SK-N-SH treated with all-trans-retinoic acid at 6 μM for 48 hours (cell line): ENCODE results near the gene TRMO.
"Not testable (repeated sequence)": the region's sequence is repeated elsewhere in the genome, so short reads cannot be mapped to it uniquely, and the experiment has no call there.

Experiments used
- ATAC-seq: fragments of 200-7000 bp; cut with Tn5 transposase; 3 replicates; pipeline ENCODE4 v1.9.1; 2020; ENCODE audit warnings: mild to moderate bottlenecking, moderate library complexity
- ARNTL ChIP-seq: fragments of 450-650 bp; formaldehyde crosslinking; IDR thresholded peaks from 2 replicates; pipeline ENCODE4 v1.5.0; 2020; ENCODE audit warnings: low read depth, mild to moderate bottlenecking, moderate library complexity, borderline replicate concordance
- BACH2 ChIP-seq: fragments of 250-450 bp; sonication (Bioruptor Pico); IDR thresholded peaks from 2 replicates; pipeline ENCODE4 v1.9.0; 2021; ENCODE audit warnings: mild to moderate bottlenecking, borderline replicate concordance
- CSDC2 ChIP-seq: fragments of 250-450 bp; sonication (Bioruptor Pico); IDR thresholded peaks from 2 replicates; pipeline ENCODE4 v1.5.0; 2020; ENCODE audit warnings: mild to moderate bottlenecking, moderate library complexity
- GLIS3 ChIP-seq: fragments of 250-450 bp; sonication (Bioruptor Pico); IDR thresholded peaks from 2 replicates; pipeline ENCODE4 v1.5.0; 2020; ENCODE audit warnings: mild to moderate bottlenecking, moderate library complexity
- ISL1 ChIP-seq: fragments of 250-450 bp; sonication (Bioruptor Pico); IDR thresholded peaks from 2 replicates; pipeline ENCODE4 v2.1.2; 2022; ENCODE audit warnings: mild to moderate bottlenecking, moderate library complexity
- OSR1 ChIP-seq: fragments of 250-450 bp; sonication (Bioruptor Pico); IDR thresholded peaks from 2 replicates; pipeline ENCODE4 v1.8.0; 2022; ENCODE audit warnings: moderate library complexity, mild to moderate bottlenecking, inconsistent platforms
- PATZ1 ChIP-seq: fragments of 250-450 bp; sonication (Bioruptor Pico); IDR thresholded peaks from 2 replicates; pipeline ENCODE4 v1.8.0; 2020; ENCODE audit warnings: mild to moderate bottlenecking, moderate library complexity, borderline replicate concordance
- PPARA ChIP-seq: fragments of 250-450 bp; sonication (Bioruptor Pico); IDR thresholded peaks from 2 replicates; pipeline ENCODE4 v1.5.0; 2020; ENCODE audit warnings: mild to moderate bottlenecking, borderline replicate concordance
- RARB ChIP-seq: fragments of 250-450 bp; sonication (Bioruptor Pico); IDR thresholded peaks from 2 replicates; pipeline ENCODE4 v1.8.0; 2021; ENCODE audit warnings: mild to moderate bottlenecking, moderate library complexity
- TCF4 ChIP-seq: fragments of 250-450 bp; sonication (Bioruptor Pico); IDR thresholded peaks from 2 replicates; pipeline ENCODE4 v1.8.0; 2021; ENCODE audit warnings: mild to moderate bottlenecking, moderate library complexity, borderline replicate concordance
- TOX ChIP-seq: fragments of 250-450 bp; sonication (Bioruptor Pico); IDR thresholded peaks from 2 replicates; pipeline ENCODE4 v1.8.0; 2021; ENCODE audit warnings: mild to moderate bottlenecking, moderate library complexity, borderline replicate concordance
- TSHZ2 ChIP-seq: fragments of 250-450 bp; sonication (Bioruptor Pico); IDR thresholded peaks from 2 replicates; pipeline ENCODE4 v1.5.0; 2020; ENCODE audit warnings: mild to moderate bottlenecking, moderate library complexity
- ZC3H10 ChIP-seq: fragments of 250-450 bp; sonication (Bioruptor Pico); IDR thresholded peaks from 2 replicates; pipeline ENCODE4 v1.5.1; 2021; ENCODE audit warnings: mild to moderate bottlenecking, moderate library complexity
- ZFP3 ChIP-seq: fragments of 250-450 bp; sonication (Bioruptor Pico); IDR thresholded peaks from 2 replicates; pipeline ENCODE4 v1.5.0; 2020; ENCODE audit warnings: mild to moderate bottlenecking, moderate library complexity
- ZFP30 ChIP-seq: fragments of 450-650 bp; formaldehyde crosslinking; IDR thresholded peaks from 2 replicates; pipeline ENCODE4 v1.5.0; 2022; ENCODE audit warnings: mild to moderate bottlenecking, moderate library complexity
- ZNF565 ChIP-seq: fragments of 450-650 bp; formaldehyde crosslinking; conservative IDR thresholded peaks from 2 replicates; pipeline ENCODE4 v1.5.0; 2020; ENCODE audit warnings: low read depth, mild to moderate bottlenecking, moderate library complexity
- ZNF70 ChIP-seq: fragments of 450-650 bp; formaldehyde crosslinking; IDR thresholded peaks from 2 replicates; pipeline ENCODE4 v1.5.0; 2020; ENCODE audit warnings: mild to moderate bottlenecking, moderate library complexity
- ZNF8 ChIP-seq: fragments of 450-650 bp; formaldehyde crosslinking; IDR thresholded peaks from 2 replicates; pipeline ENCODE4 v1.5.0; 2020; ENCODE audit warnings: mild to moderate bottlenecking, moderate library complexity
- TF ChIP-seq, protein P1 (sequence below): fragments of 250-450 bp; sonication (Bioruptor Pico); IDR thresholded peaks from 2 replicates; pipeline ENCODE4 v1.8.0; 2021; ENCODE audit warnings: low read depth, mild to moderate bottlenecking, moderate library complexity, borderline replicate concordance
- TF ChIP-seq, protein P2 (sequence below): fragments of 250-450 bp; sonication (Bioruptor Pico); IDR thresholded peaks from 2 replicates; pipeline ENCODE4 v1.5.1; 2021; ENCODE audit warnings: mild to moderate bottlenecking, moderate library complexity
- TF ChIP-seq, protein P3 (sequence below): fragments of 250-450 bp; sonication (Bioruptor Pico); IDR thresholded peaks from 2 replicates; pipeline ENCODE4 v1.5.1; 2020; ENCODE audit warnings: low read depth, mild to moderate bottlenecking, moderate library complexity

Gene TRMO

DNA sequence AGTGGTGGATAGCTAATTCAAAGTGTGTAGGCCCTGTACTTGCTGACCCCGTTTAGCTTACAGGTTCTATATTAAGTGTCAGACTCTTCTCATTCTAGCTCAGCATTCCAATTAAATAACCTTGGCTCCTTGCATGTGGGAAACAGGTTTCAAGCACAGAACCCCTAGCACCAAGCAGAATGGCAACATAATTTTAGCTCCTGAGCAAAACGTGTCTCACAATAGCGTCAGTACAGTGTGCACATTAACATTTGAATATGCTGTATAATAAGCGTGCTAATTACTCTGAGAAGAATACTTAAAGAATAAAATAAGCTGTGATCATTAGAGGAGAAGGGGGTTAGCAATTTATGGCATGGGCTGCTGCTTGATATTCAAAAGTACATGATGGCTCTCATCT is 39.8 kb upstream of the TRMO start:
- TF ChIP-seq OSR1: no peak
- TF ChIP-seq TOX (CRISPR knock-in tag): no peak
- no peak for TF ChIP-seq ISL1 (CRISPR knock-in tag)
- no peak for TF ChIP-seq ZNF8 (CRISPR knock-in tag)
- no peak for TF ChIP-seq RARB
- no peak for TF ChIP-seq ZC3H10 (CRISPR knock-in tag)
- no peak for TF ChIP-seq ZNF565 (CRISPR knock-in tag)
- TF ChIP-seq, protein P1, sequence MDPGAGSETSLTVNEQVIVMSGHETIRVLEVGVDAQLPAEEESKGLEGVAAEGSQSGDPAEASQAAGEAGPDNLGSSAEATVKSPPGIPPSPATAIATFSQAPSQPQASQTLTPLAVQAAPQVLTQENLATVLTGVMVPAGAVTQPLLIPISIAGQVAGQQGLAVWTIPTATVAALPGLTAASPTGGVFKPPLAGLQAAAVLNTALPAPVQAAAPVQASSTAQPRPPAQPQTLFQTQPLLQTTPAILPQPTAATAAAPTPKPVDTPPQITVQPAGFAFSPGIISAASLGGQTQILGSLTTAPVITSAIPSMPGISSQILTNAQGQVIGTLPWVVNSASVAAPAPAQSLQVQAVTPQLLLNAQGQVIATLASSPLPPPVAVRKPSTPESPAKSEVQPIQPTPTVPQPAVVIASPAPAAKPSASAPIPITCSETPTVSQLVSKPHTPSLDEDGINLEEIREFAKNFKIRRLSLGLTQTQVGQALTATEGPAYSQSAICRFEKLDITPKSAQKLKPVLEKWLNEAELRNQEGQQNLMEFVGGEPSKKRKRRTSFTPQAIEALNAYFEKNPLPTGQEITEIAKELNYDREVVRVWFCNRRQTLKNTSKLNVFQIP (CRISPR knock-in tag): no peak
- no peak for TF ChIP-seq GLIS3
- TF ChIP-seq ARNTL (CRISPR knock-in tag): no peak
- TF ChIP-seq CSDC2 (CRISPR knock-in tag): no peak
- no peak for TF ChIP-seq ZNF70 (CRISPR knock-in tag)
- no peak for TF ChIP-seq PPARA (CRISPR knock-in tag)
- no peak for TF ChIP-seq TSHZ2
- TF ChIP-seq ZFP30 (CRISPR knock-in tag): no peak
- TF ChIP-seq BACH2 (CRISPR knock-in tag): no peak
- no peak for TF ChIP-seq TCF4 (CRISPR knock-in tag)
- TF ChIP-seq PATZ1 (CRISPR knock-in tag): no peak

GRCh38 chr9:97961361-97961760 is 39.1 kb upstream of the TRMO start:
- ATAC-seq: no peak
- TF ChIP-seq ZFP3 (CRISPR knock-in tag) (no peak), BACH2 (CRISPR knock-in tag) (no peak), GLIS3 (no peak), CSDC2 (CRISPR knock-in tag) (no peak), ZNF565 (CRISPR knock-in tag) (no peak), TSHZ2 (no peak), TOX (CRISPR knock-in tag) (no peak), ZC3H10 (CRISPR knock-in tag) (no peak)
- TF ChIP-seq, protein P1 (CRISPR knock-in tag): no peak
- TF ChIP-seq, protein P2, sequence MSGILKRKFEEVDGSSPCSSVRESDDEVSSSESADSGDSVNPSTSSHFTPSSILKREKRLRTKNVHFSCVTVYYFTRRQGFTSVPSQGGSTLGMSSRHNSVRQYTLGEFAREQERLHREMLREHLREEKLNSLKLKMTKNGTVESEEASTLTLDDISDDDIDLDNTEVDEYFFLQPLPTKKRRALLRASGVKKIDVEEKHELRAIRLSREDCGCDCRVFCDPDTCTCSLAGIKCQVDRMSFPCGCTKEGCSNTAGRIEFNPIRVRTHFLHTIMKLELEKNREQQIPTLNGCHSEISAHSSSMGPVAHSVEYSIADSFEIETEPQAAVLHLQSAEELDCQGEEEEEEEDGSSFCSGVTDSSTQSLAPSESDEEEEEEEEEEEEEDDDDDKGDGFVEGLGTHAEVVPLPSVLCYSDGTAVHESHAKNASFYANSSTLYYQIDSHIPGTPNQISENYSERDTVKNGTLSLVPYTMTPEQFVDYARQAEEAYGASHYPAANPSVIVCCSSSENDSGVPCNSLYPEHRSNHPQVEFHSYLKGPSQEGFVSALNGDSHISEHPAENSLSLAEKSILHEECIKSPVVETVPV: no peak
- TF ChIP-seq, protein P3, sequence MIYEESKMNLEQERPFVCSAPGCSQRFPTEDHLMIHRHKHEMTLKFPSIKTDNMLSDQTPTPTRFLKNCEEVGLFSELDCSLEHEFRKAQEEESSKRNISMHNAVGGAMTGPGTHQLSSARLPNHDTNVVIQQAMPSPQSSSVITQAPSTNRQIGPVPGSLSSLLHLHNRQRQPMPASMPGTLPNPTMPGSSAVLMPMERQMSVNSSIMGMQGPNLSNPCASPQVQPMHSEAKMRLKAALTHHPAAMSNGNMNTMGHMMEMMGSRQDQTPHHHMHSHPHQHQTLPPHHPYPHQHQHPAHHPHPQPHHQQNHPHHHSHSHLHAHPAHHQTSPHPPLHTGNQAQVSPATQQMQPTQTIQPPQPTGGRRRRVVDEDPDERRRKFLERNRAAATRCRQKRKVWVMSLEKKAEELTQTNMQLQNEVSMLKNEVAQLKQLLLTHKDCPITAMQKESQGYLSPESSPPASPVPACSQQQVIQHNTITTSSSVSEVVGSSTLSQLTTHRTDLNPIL (CRISPR knock-in tag): no peak

More for the DNA sequence above, 39.8 kb upstream of the TRMO start:
- no peak for ATAC-seq

DNA sequence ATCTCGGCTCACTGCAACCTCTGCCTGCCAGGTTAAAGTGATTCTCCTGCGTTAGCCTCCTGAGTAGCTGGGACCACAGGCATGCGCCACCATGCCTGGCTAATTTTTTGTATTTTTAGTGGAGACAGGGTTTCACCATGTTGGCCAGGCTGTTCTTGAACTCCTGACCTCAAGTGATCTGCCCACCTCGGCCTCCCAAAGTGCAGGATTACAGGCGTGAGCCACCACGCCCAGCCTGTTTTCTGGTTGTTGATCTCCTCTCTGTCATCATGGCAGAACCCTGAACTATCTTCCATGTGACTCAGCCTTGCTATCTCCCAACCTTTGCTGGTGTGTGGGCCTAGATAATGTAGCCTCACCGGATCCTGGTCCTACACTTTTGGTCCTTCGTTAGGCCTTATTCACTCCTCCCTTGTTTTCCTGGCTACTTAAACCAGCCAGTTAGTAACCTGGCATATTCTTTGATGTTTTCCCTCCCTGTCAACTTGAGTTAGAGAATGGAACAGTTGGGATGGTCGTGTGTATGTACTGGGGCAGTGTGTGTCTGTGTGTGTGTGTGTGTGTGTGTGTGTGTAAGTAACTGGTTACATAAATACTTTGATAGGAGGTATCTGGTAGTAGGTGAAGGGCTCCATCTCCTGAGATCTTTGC is 38.5 kb upstream of the TRMO start:
- not testable (repeated sequence) for ATAC-seq
